PC-3 (cell line): Measurements from ENCODE around the gene GSTO1. TPM values are rescaled to one million over a fixed set of nuclear protein-coding genes. Genes with fewer than 3 reads are reported as not detected.
A peak's percentile ranks its signal among the peaks of the same experiment; 100 is the strongest.

ENCODE experiments used
- ATAC-seq: fragments of 200-7000 bp; cut with Tn5 transposase; 2 replicates; pipeline ENCODE4 v1.9.1; 2020; ENCODE audit warnings: mild to moderate bottlenecking, moderate library complexity
- BruUV-seq: library from RNA; stranded (reverse); fragments of 400-500 nt; replicated peaks from 2 replicates; lab custom pipeline; 2021; lab: Mats Ljungman, UMichigan
- CTCF ChIA-PET: fragments of 300-600 bp; sonication (Branson Sonifier 250); formaldehyde crosslinking; loops from one replicate; lab custom pipeline; 2022; ENCODE audit warnings: antibody characterized with exemption; lab: Charles Lee
- POLR2A ChIA-PET: fragments of 300-600 bp; sonication (Branson Sonifier 250); formaldehyde crosslinking; loops from one replicate; lab custom pipeline; 2022; ENCODE audit warnings: antibody characterized with exemption; ENCODE audit not compliant: unreplicated experiment; lab: Charles Lee
- DNase-seq: peaks from one replicate; pipeline ENCODE4 v3.0.0-alpha.2; 2015
- H2AFZ ChIP-seq: fragments of 300-600 bp; sonication (generic); 2 replicates; pipeline ENCODE4 v1.6.0; 2016; ENCODE audit warnings: antibody characterized with exemption, low read length
- H3F3A ChIP-seq: fragments of 300-600 bp; sonication (generic); one replicate; pipeline ENCODE4 v1.6.0; 2017; ENCODE audit warnings: antibody characterized with exemption, low read length, control low read depth, mild to moderate bottlenecking; ENCODE audit not compliant: unreplicated experiment
- H3K27ac ChIP-seq: fragments of 300-600 bp; sonication (generic); 2 replicates; pipeline ENCODE4 v1.5.1; 2016; ENCODE audit warnings: mild to moderate bottlenecking, low read length
- H3K27me3 ChIP-seq: fragments of 300-600 bp; sonication (generic); 2 replicates; pipeline ENCODE4 v1.6.1; 2016; ENCODE audit warnings: low read length, mixed read lengths
- H3K36me3 ChIP-seq: fragments of 300-600 bp; sonication (generic); 2 replicates; pipeline ENCODE4 v1.6.1; 2016; ENCODE audit warnings: low read depth, mixed run types, low read length, mixed read lengths
- H3K4me1 ChIP-seq: fragments of 300-600 bp; sonication (generic); 2 replicates; pipeline ENCODE4 v1.5.1; 2016; ENCODE audit warnings: low read length; ENCODE audit not compliant: insufficient read depth
- H3K4me2 ChIP-seq: fragments of 300-600 bp; sonication (generic); 2 replicates; pipeline ENCODE4 v1.6.0; 2016; ENCODE audit warnings: low read length
- H3K4me3 ChIP-seq: fragments of 300-600 bp; sonication (generic); 2 replicates; pipeline ENCODE4 v1.5.1; 2016; ENCODE audit warnings: mild to moderate bottlenecking, low read length, mixed read lengths
- H3K79me2 ChIP-seq: fragments of 300-600 bp; sonication (generic); 2 replicates; pipeline ENCODE4 v1.6.1; 2017; ENCODE audit warnings: low read length, mixed read lengths
- H3K9ac ChIP-seq: fragments of 300-600 bp; sonication (generic); 2 replicates; pipeline ENCODE4 v1.6.0; 2016; ENCODE audit warnings: mild to moderate bottlenecking, low read length
- H3K9me2 ChIP-seq: fragments of 300-600 bp; sonication (generic); replicated peaks from 2 replicates; pipeline ENCODE4 v1.6.1; 2016; ENCODE audit warnings: mixed run types, low read length, mixed read lengths
- H3K9me3 ChIP-seq: fragments of 300-600 bp; sonication (generic); 2 replicates; pipeline ENCODE4 v1.6.1; 2016; ENCODE audit warnings: low read length, mixed read lengths
- H4K20me1 ChIP-seq: fragments of 300-600 bp; sonication (generic); 2 replicates; pipeline ENCODE4 v1.6.1; 2016; ENCODE audit warnings: low read length, mixed read lengths
- EZH2 ChIP-seq: fragments of 300-600 bp; sonication (generic); IDR thresholded peaks from one replicate; pipeline ENCODE4 v1.6.1; 2017; ENCODE audit warnings: antibody characterized with exemption, mild to moderate bottlenecking, low read length; ENCODE audit not compliant: unreplicated experiment
- EZH2phosphoT487 ChIP-seq: fragments of 300-600 bp; sonication (generic); IDR thresholded peaks from 2 replicates; pipeline ENCODE4 v1.6.1; 2018; ENCODE audit warnings: mild to moderate bottlenecking, antibody characterized with exemption, low read length, borderline replicate concordance
- intact Hi-C: fragments of 100-400 bp; cut with micrococcal nuclease; formaldehyde crosslinking; loops from 2 replicates; pipeline ENCODE4 v1.9.0; 2023
- total RNA-seq: library from RNA; depleted of rRNA; stranded (reverse); fragments of >200 nt; gene quantifications from 2 replicates; pipeline ENCODE4 v1.2.3, GENCODE V29; 2014
- TF ChIP-seq, protein P1 (sequence below): fragments of 300-600 bp; sonication (generic); conservative IDR thresholded peaks from 2 replicates; pipeline ENCODE4 v1.5.1; 2017; ENCODE audit warnings: antibody characterized with exemption, low read depth, mild to moderate bottlenecking, low read length

GSTO1 gene
- total RNA-seq, 1 experiment from 2014 or later, result 46.0 TPM

GRCh38 chr10:104288355-104288754, 33.7 kb downstream of the GSTO1 start:
- H3F3A ChIP-seq, result no peaks in the 10 kb centered on the region
- no peaks in the 10 kb centered on the region for H3K9me3 ChIP-seq
- 0 out of 2 replicates have a peak overlapping the region, but pooled peaks have one; percentile 22 for H3K4me3 ChIP-seq
- DNase-seq (peak; percentile 73), ATAC-seq (peak; percentile 78)
- no peak overlapping the region for H2AFZ ChIP-seq
- peak overlapping the region; percentile 62 for H3K4me2 ChIP-seq
- peaks cover 24% of the 10 kb centered on the region for H3K4me1 ChIP-seq
- POLR2A ChIA-PET, result no interaction called here
- TF ChIP-seq, protein P1, sequence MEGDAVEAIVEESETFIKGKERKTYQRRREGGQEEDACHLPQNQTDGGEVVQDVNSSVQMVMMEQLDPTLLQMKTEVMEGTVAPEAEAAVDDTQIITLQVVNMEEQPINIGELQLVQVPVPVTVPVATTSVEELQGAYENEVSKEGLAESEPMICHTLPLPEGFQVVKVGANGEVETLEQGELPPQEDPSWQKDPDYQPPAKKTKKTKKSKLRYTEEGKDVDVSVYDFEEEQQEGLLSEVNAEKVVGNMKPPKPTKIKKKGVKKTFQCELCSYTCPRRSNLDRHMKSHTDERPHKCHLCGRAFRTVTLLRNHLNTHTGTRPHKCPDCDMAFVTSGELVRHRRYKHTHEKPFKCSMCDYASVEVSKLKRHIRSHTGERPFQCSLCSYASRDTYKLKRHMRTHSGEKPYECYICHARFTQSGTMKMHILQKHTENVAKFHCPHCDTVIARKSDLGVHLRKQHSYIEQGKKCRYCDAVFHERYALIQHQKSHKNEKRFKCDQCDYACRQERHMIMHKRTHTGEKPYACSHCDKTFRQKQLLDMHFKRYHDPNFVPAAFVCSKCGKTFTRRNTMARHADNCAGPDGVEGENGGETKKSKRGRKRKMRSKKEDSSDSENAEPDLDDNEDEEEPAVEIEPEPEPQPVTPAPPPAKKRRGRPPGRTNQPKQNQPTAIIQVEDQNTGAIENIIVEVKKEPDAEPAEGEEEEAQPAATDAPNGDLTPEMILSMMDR, result no peak
- TF ChIP-seq EZH2 (no peak), EZH2phosphoT487 (no peak)
- no TSS peak for BruUV-seq
- H3K9ac ChIP-seq, result peak overlapping the region; percentile 47
- no peaks in the 10 kb centered on the region for H3K36me3 ChIP-seq
- intact Hi-C loops, result no loop called here
- no peaks in the 10 kb centered on the region for H4K20me1 ChIP-seq
- no peaks in the 10 kb centered on the region for H3K9me2 ChIP-seq
- peak overlapping the region; percentile 83 for H3K27ac ChIP-seq
- CTCF ChIA-PET, result interaction anchor here (0.7 kb wide), 1 partner anchor 149 kb away, joined by 3 read pairs; no protein-coding TSS in a partner anchor
- H3K27me3 ChIP-seq, result no peaks in the 10 kb centered on the region
- H3K79me2 ChIP-seq, result no peaks in the 10 kb centered on the region

DNA sequence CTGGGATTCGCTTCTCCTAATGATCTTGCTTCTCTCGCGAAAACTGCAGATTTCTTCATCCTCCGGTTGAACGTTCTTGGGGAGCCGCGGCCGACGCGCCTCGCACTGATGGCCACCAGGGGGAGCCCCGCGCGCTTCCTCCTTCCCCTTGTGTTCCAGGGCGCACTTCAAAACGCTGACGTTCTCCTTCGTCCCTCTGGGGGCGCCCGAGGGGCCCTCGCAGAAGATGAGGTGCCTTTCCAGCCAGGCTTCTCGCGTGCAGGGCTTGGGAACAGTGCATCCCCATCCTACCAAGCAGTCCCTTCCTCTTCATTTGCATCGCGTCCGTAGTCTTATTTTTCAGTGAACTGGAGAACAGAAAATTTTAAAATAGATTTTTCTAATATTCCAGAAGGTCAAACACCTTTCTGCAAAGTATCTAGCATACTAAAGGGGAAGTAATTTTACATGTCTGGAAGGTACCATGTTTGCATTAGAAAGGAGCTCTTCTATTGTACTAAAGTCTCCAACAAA, 36.8 kb downstream of the GSTO1 start:
- no peak for TF ChIP-seq EZH2phosphoT487
- TF ChIP-seq, protein P1, result peak; percentile 98
- Histone ChIP-seq H3K9me2 (no peaks in the 10 kb centered on the region), H3K4me3 (no peak overlapping the region), H3K79me2 (no peaks in the 10 kb centered on the region), H3K36me3 (no peaks in the 10 kb centered on the region), H3K9ac (no peak overlapping the region), H3K9me3 (no peaks in the 10 kb centered on the region), H2AFZ (peak overlapping the region; percentile 59; the same call in 1 of the 2 replicates), H3K27ac (no peak overlapping the region), H3K4me1 (peaks cover 24% of the 10 kb centered on the region), H3K4me2 (peak overlapping the region; percentile 55; the same call in 1 of the 2 replicates), H4K20me1 (no peaks in the 10 kb centered on the region), H3F3A (no peaks in the 10 kb centered on the region), H3K27me3 (no peaks in the 10 kb centered on the region)
- intact Hi-C loops, result loop anchor here (1.0 kb wide), 1 partner anchor 59 kb away; no protein-coding TSS in a partner anchor
- DNase-seq (peak; percentile 79), ATAC-seq (peak; percentile 71)
- ChIA-PET CTCF (interaction anchor here (0.6 to 2.0 kb wide), 2 partner anchors 17 to 332 kb away, joined by 3 to 8 read pairs; no protein-coding TSS in a partner anchor), POLR2A (interaction anchor here (0.6 kb wide), 1 partner anchor 54 kb away, joined by 3 read pairs; no protein-coding TSS in a partner anchor)
- BruUV-seq, result no TSS peak

DNA sequence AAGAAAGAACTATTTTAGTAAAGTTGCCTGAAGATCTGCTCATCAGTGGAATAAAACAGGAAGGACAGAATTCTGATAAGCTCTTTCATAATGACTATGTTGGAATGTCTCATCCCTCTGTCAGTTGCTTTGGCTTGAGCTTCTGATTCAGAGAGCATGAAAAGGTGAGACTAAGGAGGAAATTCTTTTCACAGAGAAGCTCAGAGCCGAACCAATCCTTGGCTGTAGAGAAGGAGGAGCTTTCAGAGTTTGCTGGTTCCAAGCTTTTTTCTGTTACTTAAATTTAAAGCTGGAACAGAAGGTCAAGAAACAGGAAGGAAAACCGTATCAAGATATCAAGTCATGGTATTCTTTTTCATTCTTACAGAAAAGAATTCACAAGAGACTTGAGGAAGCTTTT, 38.3 kb downstream of the GSTO1 start:
- Histone ChIP-seq H3K9me3 (no peaks in the 10 kb centered on the region), H3K9me2 (no peaks in the 10 kb centered on the region), H3K79me2 (no peaks in the 10 kb centered on the region), H3K4me3 (no peak overlapping the region), H4K20me1 (no peaks in the 10 kb centered on the region), H2AFZ (no peak overlapping the region), H3K27me3 (no peaks in the 10 kb centered on the region), H3K4me2 (no peak overlapping the region), H3K36me3 (no peaks in the 10 kb centered on the region), H3F3A (no peaks in the 10 kb centered on the region), H3K27ac (peak overlapping the region; percentile 41; the same call in 1 of the 2 replicates), H3K9ac (no peak overlapping the region), H3K4me1 (peaks cover 16% of the 10 kb centered on the region)
- TF ChIP-seq EZH2, result no peak
- no peak for TF ChIP-seq EZH2phosphoT487
- TF ChIP-seq, protein P1, result no peak
- DNase-seq (peak; percentile 56), ATAC-seq (no peak)
- no TSS peak for BruUV-seq
- CTCF ChIA-PET, result interaction anchor here (0.6 to 1.1 kb wide), 3 partner anchors 18 to 58 kb away, joined by 3 to 9 read pairs (median 3); partner anchors contain the start of gene GSTO1
- POLR2A ChIA-PET, result no interaction called here
- intact Hi-C loops, result no loop called here
